ENCODE data around the gene ZRANB1.

GRCh38 chr10:124997306-124997705 lies 55.4 kb downstream of the ZRANB1 start:
- TF ChIP-seq EZH2 (IDR thresholded peaks at IDR 0.05; ENCODE audit: borderline replicate concordance): no peak
- no peak for TF ChIP-seq CTCF (IDR thresholded peaks at IDR 0.05; ENCODE audit: poor library complexity)
